ENCODE data around the gene HHAT. TPM values are rescaled to one million over a fixed set of nuclear protein-coding genes. Genes with fewer than 3 reads are reported as not detected.
A peak's percentile ranks its signal among the peaks of the same experiment; 100 is the strongest.

Gene HHAT
- total RNA-seq, 1 donor from 2014 or later = 6.0 TPM

DNA sequence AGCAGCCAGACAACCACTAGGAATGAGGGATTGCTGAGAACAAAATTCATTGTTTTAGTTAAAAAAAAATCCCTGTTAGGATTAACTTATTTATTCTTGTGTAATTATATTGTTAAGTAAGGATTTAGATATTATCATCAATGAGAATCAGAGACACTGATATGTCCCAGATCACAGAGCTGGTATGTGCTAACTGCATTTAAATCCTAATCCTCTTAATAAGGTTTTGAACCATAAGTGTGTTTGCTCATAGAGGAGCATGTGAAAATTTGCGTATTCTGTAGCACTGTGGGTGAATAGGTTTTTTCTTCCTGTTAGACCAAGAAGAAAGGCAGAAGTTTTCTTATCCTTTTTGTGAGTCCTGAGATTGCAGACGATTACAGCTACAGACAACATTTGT is 147.1 kb downstream of the HHAT start:
- H3K4me1 Mint-ChIP-seq (ENCODE audit: unreplicated experiment) = peaks cover 15% of the 10 kb centered on the region
- H3K27me3 Mint-ChIP-seq (ENCODE audit: unreplicated experiment) = no peaks in the 10 kb centered on the region
- no peak overlapping the region for H3K27ac Mint-ChIP-seq (ENCODE audit: unreplicated experiment)
- peaks cover 6% of the 10 kb centered on the region for H3K36me3 Mint-ChIP-seq (ENCODE audit: unreplicated experiment)
- TF ChIP-seq, protein P1, sequence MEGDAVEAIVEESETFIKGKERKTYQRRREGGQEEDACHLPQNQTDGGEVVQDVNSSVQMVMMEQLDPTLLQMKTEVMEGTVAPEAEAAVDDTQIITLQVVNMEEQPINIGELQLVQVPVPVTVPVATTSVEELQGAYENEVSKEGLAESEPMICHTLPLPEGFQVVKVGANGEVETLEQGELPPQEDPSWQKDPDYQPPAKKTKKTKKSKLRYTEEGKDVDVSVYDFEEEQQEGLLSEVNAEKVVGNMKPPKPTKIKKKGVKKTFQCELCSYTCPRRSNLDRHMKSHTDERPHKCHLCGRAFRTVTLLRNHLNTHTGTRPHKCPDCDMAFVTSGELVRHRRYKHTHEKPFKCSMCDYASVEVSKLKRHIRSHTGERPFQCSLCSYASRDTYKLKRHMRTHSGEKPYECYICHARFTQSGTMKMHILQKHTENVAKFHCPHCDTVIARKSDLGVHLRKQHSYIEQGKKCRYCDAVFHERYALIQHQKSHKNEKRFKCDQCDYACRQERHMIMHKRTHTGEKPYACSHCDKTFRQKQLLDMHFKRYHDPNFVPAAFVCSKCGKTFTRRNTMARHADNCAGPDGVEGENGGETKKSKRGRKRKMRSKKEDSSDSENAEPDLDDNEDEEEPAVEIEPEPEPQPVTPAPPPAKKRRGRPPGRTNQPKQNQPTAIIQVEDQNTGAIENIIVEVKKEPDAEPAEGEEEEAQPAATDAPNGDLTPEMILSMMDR (IDR thresholded peaks at IDR 0.05) = no peak
- H3K4me3 Mint-ChIP-seq (ENCODE audit: unreplicated experiment) = no peak overlapping the region
- DNase-seq (ENCODE audit: extremely low spot score, unreplicated experiment) = no peak
- peaks cover 11% of the 10 kb centered on the region for H3K9me3 Mint-ChIP-seq (ENCODE audit: unreplicated experiment)

DNA sequence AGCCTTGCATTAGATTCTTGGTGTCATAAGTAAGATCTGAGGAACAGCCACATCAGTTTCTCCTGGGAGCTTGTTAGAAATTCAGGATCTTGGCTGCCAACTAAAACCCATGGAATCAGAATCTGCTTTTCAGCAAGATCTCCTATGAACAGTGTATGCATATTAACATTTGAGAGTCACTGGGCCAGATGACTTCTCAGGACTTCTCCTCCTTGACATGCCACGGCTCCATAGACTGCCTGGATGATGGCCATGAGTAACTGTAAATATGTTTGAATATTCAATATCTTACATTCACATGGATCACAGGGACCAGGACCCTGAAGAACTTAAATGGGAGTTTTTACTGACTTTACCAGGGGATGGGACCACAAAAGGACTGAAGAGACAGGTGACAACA is 148.0 kb downstream of the HHAT start:
- Mint-ChIP-seq H3K27ac (ENCODE audit: unreplicated experiment) (peak overlapping the region; percentile 43), H3K4me3 (ENCODE audit: unreplicated experiment) (no peak overlapping the region), H3K36me3 (ENCODE audit: unreplicated experiment) (peaks cover 6% of the 10 kb centered on the region), H3K27me3 (ENCODE audit: unreplicated experiment) (no peaks in the 10 kb centered on the region), H3K4me1 (ENCODE audit: unreplicated experiment) (peaks cover 15% of the 10 kb centered on the region), H3K9me3 (ENCODE audit: unreplicated experiment) (peaks cover 11% of the 10 kb centered on the region)
- DNase-seq (ENCODE audit: extremely low spot score, unreplicated experiment) = no peak
- TF ChIP-seq, protein P1 (IDR thresholded peaks at IDR 0.05) = no peak

DNA sequence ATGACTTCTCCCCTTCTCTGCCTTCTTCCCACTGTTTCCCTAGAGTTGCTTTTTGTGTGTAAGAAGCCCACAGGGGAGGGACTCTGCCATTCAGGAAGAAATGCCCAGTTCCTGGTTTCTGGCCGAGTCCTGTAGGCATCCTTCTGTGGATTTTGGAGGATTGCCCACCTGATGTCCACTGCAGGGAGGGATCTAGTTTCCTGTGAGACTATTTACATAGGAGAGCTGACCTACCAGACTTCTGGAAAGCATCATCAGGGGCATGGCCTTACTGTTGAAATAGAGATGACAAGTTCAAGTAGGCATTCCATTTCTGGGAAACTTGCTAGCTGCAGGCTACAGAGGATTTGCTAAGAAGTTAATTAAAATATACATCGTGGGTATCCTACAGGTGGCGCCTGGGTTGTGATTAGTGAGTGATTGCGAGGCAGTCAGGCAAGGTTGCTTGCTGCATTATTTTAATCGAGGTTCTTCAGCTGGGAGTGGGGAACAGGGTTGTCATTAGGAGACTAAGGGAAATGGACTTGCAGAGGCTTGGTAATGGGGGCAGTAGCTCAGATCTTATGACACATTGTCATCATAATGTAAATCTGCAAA is 148.7 kb downstream of the HHAT start:
- Mint-ChIP-seq H3K36me3 (ENCODE audit: unreplicated experiment) (peaks cover 6% of the 10 kb centered on the region), H3K9me3 (ENCODE audit: unreplicated experiment) (peaks cover 11% of the 10 kb centered on the region), H3K4me3 (ENCODE audit: unreplicated experiment) (no peak overlapping the region), H3K27me3 (ENCODE audit: unreplicated experiment) (no peaks in the 10 kb centered on the region), H3K4me1 (ENCODE audit: unreplicated experiment) (peaks cover 15% of the 10 kb centered on the region), H3K27ac (ENCODE audit: unreplicated experiment) (peak overlapping the region; percentile 43)
- TF ChIP-seq, protein P1 (IDR thresholded peaks at IDR 0.05) = no peak
- DNase-seq (ENCODE audit: extremely low spot score, unreplicated experiment) = no peak

DNA sequence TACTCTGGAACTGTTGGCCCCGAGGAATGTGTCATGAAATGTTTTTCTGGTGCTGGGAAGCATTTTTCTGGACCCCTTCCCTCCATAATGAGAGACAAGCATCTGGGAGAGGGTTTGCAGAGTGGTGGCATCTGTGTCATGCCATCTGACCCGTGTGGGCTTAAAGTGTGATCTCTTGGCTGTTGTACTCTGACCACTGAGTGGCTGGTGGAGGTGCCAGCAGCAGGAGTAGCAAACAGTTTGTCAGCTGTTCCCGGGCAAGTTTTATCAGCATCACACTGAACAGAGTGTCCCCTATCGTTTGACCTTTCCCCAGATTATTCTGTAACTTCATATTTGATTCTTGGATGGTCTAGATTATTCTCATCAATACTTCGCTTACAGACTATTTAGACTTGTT is 150.1 kb downstream of the HHAT start:
- Mint-ChIP-seq H3K4me3 (ENCODE audit: unreplicated experiment) (no peak overlapping the region), H3K9me3 (ENCODE audit: unreplicated experiment) (peaks cover 11% of the 10 kb centered on the region), H3K27ac (ENCODE audit: unreplicated experiment) (no peak overlapping the region), H3K36me3 (ENCODE audit: unreplicated experiment) (peaks cover 6% of the 10 kb centered on the region), H3K27me3 (ENCODE audit: unreplicated experiment) (no peaks in the 10 kb centered on the region), H3K4me1 (ENCODE audit: unreplicated experiment) (peaks cover 15% of the 10 kb centered on the region)
- TF ChIP-seq, protein P1 (IDR thresholded peaks at IDR 0.05) = no peak
- DNase-seq (ENCODE audit: extremely low spot score, unreplicated experiment) = no peak

DNA sequence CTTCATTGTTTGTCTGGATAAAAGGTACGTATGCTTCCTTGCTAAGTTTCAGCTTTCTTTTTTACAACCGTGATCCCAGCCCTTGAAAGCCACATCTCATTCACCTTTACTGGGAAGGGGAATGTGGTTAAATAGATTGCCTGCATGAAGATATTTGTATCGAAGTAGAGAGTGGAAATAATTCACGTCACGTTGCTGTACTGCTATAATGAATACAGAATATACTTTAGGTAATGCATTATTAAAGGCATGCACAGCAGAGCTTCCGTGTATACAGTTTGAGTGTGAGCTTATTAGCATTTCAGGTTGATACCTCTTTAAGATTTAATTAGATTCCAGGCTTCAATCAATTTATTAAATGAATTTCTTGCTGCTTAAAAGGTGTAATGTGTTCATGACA is 153.8 kb downstream of the HHAT start:
- TF ChIP-seq, protein P1 (IDR thresholded peaks at IDR 0.05) = no peak
- DNase-seq (ENCODE audit: extremely low spot score, unreplicated experiment) = no peak
- Mint-ChIP-seq H3K9me3 (ENCODE audit: unreplicated experiment) (peaks cover 4% of the 10 kb centered on the region), H3K27ac (ENCODE audit: unreplicated experiment) (no peak overlapping the region), H3K4me1 (ENCODE audit: unreplicated experiment) (peaks cover 6% of the 10 kb centered on the region), H3K27me3 (ENCODE audit: unreplicated experiment) (no peaks in the 10 kb centered on the region), H3K4me3 (ENCODE audit: unreplicated experiment) (no peak overlapping the region), H3K36me3 (ENCODE audit: unreplicated experiment) (peaks cover 3% of the 10 kb centered on the region)

All from osteocyte (in vitro differentiated cells).